ENCODE data around the gene RTL10.

GRCh38 chr22:19826619-19826950 is 28.1 kb downstream of the RTL10 start:
- TF ChIP-seq CTCF (IDR thresholded peaks at IDR 0.05; ENCODE audit: low read depth, low read length, poor library complexity, severe bottlenecking) (no peak), EZH2phosphoT487 (IDR thresholded peaks at IDR 0.05; ENCODE audit: borderline replicate concordance, low read length) (no peak)
